Measurements from ENCODE around the gene KLRF2. TPM values are rescaled to one million over a fixed set of nuclear protein-coding genes. Genes with fewer than 3 reads are reported as not detected.

KLRF2 gene
- total and polyA plus RNA-seq, 2 of the 8 experiments (the other 6 are each of a cell fraction or from before 2014, with no cell fraction given) = not detected

- H3K56ac ChIP-seq (replicated peaks; ENCODE audit: insufficient read length, low read depth, low read length) = no peak overlapping the region
- no peak overlapping the region for H4K8ac ChIP-seq (ENCODE audit: extremely low read depth, insufficient read depth, low read length)
- no peak overlapping the region for H3K18ac ChIP-seq (ENCODE audit: extremely low read depth, low read length)
- H3K4me2 ChIP-seq (ENCODE audit: insufficient read depth in 1 of 2, low read depth in 2 of 2, low read length in 2 of 2) = no peak overlapping the region
- no peaks in the 10 kb centered on the region for H3K79me1 ChIP-seq (ENCODE audit: low read depth, low read length)
- H3K9me3 ChIP-seq (ENCODE audit: insufficient read depth in 2 of 2, low read depth in 1 of 2, low read length in 1 of 2) = no peaks in the 10 kb centered on the region
- H3K27ac ChIP-seq (ENCODE audit: low read depth, low read length) = no peak overlapping the region
- no peak overlapping the region for H4K91ac ChIP-seq (replicated peaks; ENCODE audit: insufficient read length, low read length)
- H3K23me2 ChIP-seq (ENCODE audit: low read depth, low read length) = no peaks in the 10 kb centered on the region
- H3K36me3 ChIP-seq (ENCODE audit: control insufficient read depth in 2 of 4, insufficient read depth in 4 of 4, low read length in 3 of 4) = no peaks in the 10 kb centered on the region
- no peak overlapping the region for H2BK15ac ChIP-seq (ENCODE audit: low read length)
- no peak for FAIRE-seq
- no peak for DNase-seq (ENCODE audit: low read depth in 1 of 2, low spot score in 2 of 2)
- no peaks in the 10 kb centered on the region for H4K20me1 ChIP-seq (replicated peaks in 1 of 2; ENCODE audit: control insufficient read depth in 1 of 2, insufficient read depth in 2 of 2, low read length in 2 of 2)
- no peak overlapping the region for H3K4ac ChIP-seq (replicated peaks; ENCODE audit: insufficient read length, low read depth, low read length)
- H3K23ac ChIP-seq (ENCODE audit: insufficient read length) = no peak overlapping the region
- no peak overlapping the region for H2AFZ ChIP-seq (ENCODE audit: low read length)
- H2AK5ac ChIP-seq (ENCODE audit: low read depth, low read length) = no peak overlapping the region
- 85% methylated on average over 10 of the region's 10 CpGs; no CpG with 5 or more reads in 1 of the 2 experiments for WGBS, 2 experiments (ENCODE audit: extremely low coverage in 1 of 2, insufficient coverage in 1 of 2, insufficient read length in 1 of 2, insufficient replicate concordance in 2 of 2, low coverage in 1 of 2, low lambda C conversion rate in 2 of 2, missing lambda C conversion rate in 1 of 2)
- H3K14ac ChIP-seq (ENCODE audit: insufficient read length) = no peak overlapping the region
- no peak overlapping the region for H2BK12ac ChIP-seq (ENCODE audit: low read depth, low read length)
- no peak overlapping the region for H3K9ac ChIP-seq (replicated peaks in 1 of 4; ENCODE audit: extremely low read depth in 1 of 4, low read depth in 3 of 4, low read length in 3 of 4)
- H2BK5ac ChIP-seq (ENCODE audit: low read depth, low read length) = no peak overlapping the region
- no peaks in the 10 kb centered on the region for H3K4me1 ChIP-seq (replicated peaks in 1 of 4; ENCODE audit: control insufficient read depth in 3 of 4, insufficient read depth in 4 of 4, low read length in 3 of 4)
- H4K5ac ChIP-seq (ENCODE audit: insufficient read length, low read depth, low read length) = no peak overlapping the region
- no peak overlapping the region for H2BK20ac ChIP-seq (ENCODE audit: low read length)
- H3K4me3 ChIP-seq (ENCODE audit: extremely low read depth in 1 of 4, insufficient read depth in 2 of 4, low read depth in 3 of 4, low read length in 4 of 4) = no peak overlapping the region
- ChIA-PET CTCF (ENCODE audit: partially characterized antibody) (no interaction called here), POLR2A (ENCODE audit: partially characterized antibody) (no interaction called here)
- no peak for TF ChIP-seq E2F6 (IDR thresholded peaks at IDR 0.05)
- no peak for TF ChIP-seq RAD21 (IDR thresholded peaks at IDR 0.05 in 1 of 2, conservative IDR thresholded peaks at IDR 0.05 in 1 of 2; ENCODE audit: low read depth in 2 of 2, low read length in 2 of 2)
- TF ChIP-seq GTF2F1 (IDR thresholded peaks at IDR 0.05; ENCODE audit: borderline replicate concordance, low read depth, low read length) = no peak
- no peak for TF ChIP-seq ATF2 (IDR thresholded peaks at IDR 0.05; ENCODE audit: low read length)
- TF ChIP-seq TAF7 (optimal IDR thresholded peaks at IDR 0.05; ENCODE audit: borderline replicate concordance, low read depth, low read length) = no peak
- TF ChIP-seq SIN3A (conservative IDR thresholded peaks at IDR 0.05 in 1 of 2, IDR thresholded peaks at IDR 0.05 in 1 of 2; ENCODE audit: low read depth in 1 of 2, low read length in 2 of 2) = no peak
- TF ChIP-seq CHD2 (IDR thresholded peaks at IDR 0.05; ENCODE audit: low read length) = no peak
- no peak overlapping the region for H2BK120ac ChIP-seq (replicated peaks; ENCODE audit: low read depth, low read length)
- H3K27me3 ChIP-seq (replicated peaks in 1 of 4; ENCODE audit: control insufficient read depth in 3 of 4, extremely low read depth in 1 of 4, insufficient read depth in 3 of 4, low read length in 3 of 4) = no peaks in the 10 kb centered on the region
- H3K79me2 ChIP-seq (ENCODE audit: control insufficient read depth in 1 of 2, insufficient read depth in 2 of 2, low read length in 2 of 2) = no peaks in the 10 kb centered on the region
Measured at GRCh38 chr12:9936591-9936990, 55.3 kb downstream of the KLRF2 start.
